Placental pericyte (primary cell): Measurements from ENCODE around the gene TOMM34. TPM values are rescaled to one million over a fixed set of nuclear protein-coding genes. Genes with fewer than 3 reads are reported as not detected.

Source experiments
- small RNA-seq: library from RNA; depleted of rRNA; stranded (forward); fragments of <200 nt; gene quantifications from one replicate; pipeline ENCODE3, GENCODE V24; 2012; ENCODE audit warnings: low replicate concordance
- total RNA-seq: library from RNA; depleted of rRNA; stranded (reverse); fragments of >200 nt; gene quantifications from 2 replicates; pipeline ENCODE4 v1.2.3, GENCODE V29; 2012

TOMM34 gene, protein sequence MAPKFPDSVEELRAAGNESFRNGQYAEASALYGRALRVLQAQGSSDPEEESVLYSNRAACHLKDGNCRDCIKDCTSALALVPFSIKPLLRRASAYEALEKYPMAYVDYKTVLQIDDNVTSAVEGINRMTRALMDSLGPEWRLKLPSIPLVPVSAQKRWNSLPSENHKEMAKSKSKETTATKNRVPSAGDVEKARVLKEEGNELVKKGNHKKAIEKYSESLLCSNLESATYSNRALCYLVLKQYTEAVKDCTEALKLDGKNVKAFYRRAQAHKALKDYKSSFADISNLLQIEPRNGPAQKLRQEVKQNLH
- total RNA-seq: 13.8 and 40.5 TPM in 2 replicates

GRCh38 chr20:44960103-44960852 is at the start of gene TOMM34:
Gene TOMM34, minus strand, starts transcription at chr20:44960397. Its CDS starts 64 bp downstream, at chr20:44960333.

DNA sequence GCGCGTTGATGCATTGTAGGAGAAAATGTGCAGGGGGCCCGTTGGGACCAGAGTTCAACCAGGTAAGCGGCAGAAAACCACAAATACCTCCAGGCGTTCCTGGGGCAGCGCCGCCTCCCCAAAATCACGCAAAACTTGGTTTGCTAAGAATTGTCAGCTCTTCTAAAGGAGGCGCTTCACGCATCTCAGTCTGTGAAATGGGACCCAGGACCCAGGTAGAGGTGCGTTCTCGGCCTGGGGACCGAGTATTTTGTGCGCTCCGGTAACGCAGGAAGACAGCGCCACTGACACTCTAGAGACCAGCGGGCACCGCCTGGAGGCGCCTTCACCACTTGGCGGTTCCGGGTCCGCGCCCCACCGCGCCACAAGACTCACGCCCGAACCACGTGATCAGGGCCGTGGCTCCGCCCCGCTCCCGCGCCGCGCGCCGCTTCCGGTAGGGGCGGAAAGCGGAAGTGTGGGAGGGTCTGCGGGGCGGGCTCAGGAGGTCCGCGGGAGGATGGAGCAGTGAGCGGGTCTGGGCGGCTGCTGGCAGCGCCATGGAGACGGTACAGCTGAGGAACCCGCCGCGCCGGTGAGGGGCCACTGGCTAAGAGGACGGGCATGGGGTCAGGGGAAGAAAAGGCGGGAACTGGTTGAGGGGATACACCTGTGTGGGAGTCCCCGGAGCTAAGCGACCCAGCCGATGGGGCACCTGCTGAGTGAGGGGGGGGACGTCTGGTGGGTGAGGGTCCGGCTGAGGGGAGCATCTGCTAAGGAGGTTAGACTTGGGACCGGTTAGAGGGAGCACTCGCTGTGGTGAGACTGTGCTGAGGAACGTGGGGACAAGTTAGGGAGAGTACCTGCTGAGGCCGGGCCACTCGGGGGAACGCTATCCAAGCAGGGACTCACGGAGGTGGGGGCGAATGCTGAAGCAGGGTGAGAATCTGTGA is 6.1 kb upstream of the TOMM34 start, which contains the start of gene STK4:
Gene STK4, plus strand, starts transcription at position 483 of the 932 bp plus-strand sequence. Its CDS starts 57 bp downstream, at position 540.

GRCh38 chr20:44909872-44910689 is 50.1 kb downstream of the TOMM34 start, which contains the start of gene PABPC1L:
Gene PABPC1L, plus strand, starts transcription at chr20:44910060. Its CDS starts 84 bp downstream, at chr20:44910144.

Small RNA genes within 50 kb of the gene (small RNA-seq; reads per million reads assigned to genes)
- gene RF00019: not detected

Other genes with a start within 250 kb of the TOMM34 start
- 0.29 and 1.3 TPM in 2 replicates for gene CCN5, start 245.0 kb downstream of the TOMM34 start, total RNA-seq
- under 0.01 TPM in 1 of 2 replicates, not detected in the other for gene KCNK15, start 214.5 kb downstream of the TOMM34 start, total RNA-seq
- gene RIMS4, start 149.9 kb downstream of the TOMM34 start, total RNA-seq: not detected in 2 replicates
- 116 and 173 TPM in 2 replicates for gene YWHAB, start 74.7 kb downstream of the TOMM34 start, total RNA-seq
- 14.3 and 17.3 TPM in 2 replicates for gene PABPC1L, start 50.3 kb downstream of the TOMM34 start, total RNA-seq
- gene STK4, start 6.1 kb upstream of the TOMM34 start, total RNA-seq: 24.5 and 46.8 TPM in 2 replicates
- gene KCNS1, start 140.7 kb upstream of the TOMM34 start, total RNA-seq: 0.14 and 0.44 TPM in 2 replicates
- gene WFDC5, start 154.8 kb upstream of the TOMM34 start, total RNA-seq: not detected in 2 replicates
- not detected in 2 replicates for gene WFDC12, start 164.1 kb upstream of the TOMM34 start, total RNA-seq
- 0.44 TPM in 1 of 2 replicates, not detected in the other for gene PI3, start 214.5 kb upstream of the TOMM34 start, total RNA-seq
- gene SEMG1, start 246.6 kb upstream of the TOMM34 start, total RNA-seq: not detected in 2 replicates